HT-29 (cell line): ENCODE results near the gene APBA3. TPM values are rescaled to one million over a fixed set of nuclear protein-coding genes. Genes with fewer than 3 reads are reported as not detected.
"Not testable (repeated sequence)": the region's sequence is repeated elsewhere in the genome, so short reads cannot be mapped to it uniquely, and the experiment has no call there.

ENCODE experiments used
- DNase-seq: peaks from one replicate; pipeline ENCODE4 v3.0.0-alpha.2; 2015; ENCODE audit warnings: low spot score
- total RNA-seq: library from RNA; depleted of rRNA; stranded (reverse); fragments of >200 nt; shearing (Covaris generic); gene quantifications from 2 replicates; pipeline ENCODE4 v1.2.3, GENCODE V29; 2014

The APBA3 gene
- total RNA-seq, 1 experiment from 2014 or later = 31.4 TPM

GRCh38 chr19:3771000-3771905 lies 9.8 kb upstream of the APBA3 start:
- no peak for DNase-seq

- no peak for DNase-seq
Measured at GRCh38 chr19:3770136-3770999, 8.9 kb upstream of the APBA3 start.

GRCh38 chr19:3769494-3769893 lies 8.0 kb upstream of the APBA3 start:
- DNase-seq = no peak

- no peak for DNase-seq
Measured at GRCh38 chr19:3768748-3769099, 7.2 kb upstream of the APBA3 start.

GRCh38 chr19:3768015-3768747 lies 6.7 kb upstream of the APBA3 start:
- no peak for DNase-seq

GRCh38 chr19:3767050-3767449 lies 5.6 kb upstream of the APBA3 start:
- DNase-seq = no peak

- no peak for DNase-seq
Measured at GRCh38 chr19:3766520-3766919, 5.0 kb upstream of the APBA3 start.

GRCh38 chr19:3765757-3766156 lies 4.3 kb upstream of the APBA3 start:
- not testable (repeated sequence) for DNase-seq

GRCh38 chr19:3765121-3765520 lies 3.6 kb upstream of the APBA3 start:
- DNase-seq = no peak

GRCh38 chr19:3762501-3763459 lies 1.3 kb upstream of the APBA3 start, which contains the start of gene MRPL54:
Gene MRPL54, plus strand, starts transcription at chr19:3762682. Its CDS starts 19 bp downstream, at chr19:3762701.
- peak; percentile 98 for DNase-seq

- no peak for DNase-seq
Measured at GRCh38 chr19:3762130-3762473, 610 bp upstream of the APBA3 start.

- DNase-seq = no peak
Measured at GRCh38 chr19:3760871-3761361, 576 bp downstream of the APBA3 start.

- DNase-seq = no peak
Measured at GRCh38 chr19:3759482-3760254, 1.8 kb downstream of the APBA3 start.

- DNase-seq = not testable (repeated sequence)
Measured at GRCh38 chr19:3758297-3758696, 3.2 kb downstream of the APBA3 start.

- DNase-seq = not testable (repeated sequence)
Measured at GRCh38 chr19:3757705-3758104, 3.8 kb downstream of the APBA3 start.

GRCh38 chr19:3753631-3754410 lies 7.7 kb downstream of the APBA3 start:
- no peak for DNase-seq

GRCh38 chr19:3752492-3752891 lies 9.0 kb downstream of the APBA3 start:
- DNase-seq = no peak

- no peak for DNase-seq
Measured at GRCh38 chr19:3751236-3751635, 10.3 kb downstream of the APBA3 start.

- DNase-seq = no peak
Measured at GRCh38 chr19:3750211-3750610, 11.3 kb downstream of the APBA3 start.
